MM.1S (cell line): Measurements from ENCODE around the gene ZNF488.

Source experiments
- EZH2 ChIP-seq: fragments of 300-600 bp; sonication (generic); optimal IDR thresholded peaks from 2 replicates; pipeline ENCODE3; 2017; ENCODE audit warnings: low read depth, mild to moderate bottlenecking, antibody characterized with exemption, low read length, mixed read lengths
- EZH2phosphoT487 ChIP-seq: fragments of 300-600 bp; sonication (generic); IDR thresholded peaks from 2 replicates; pipeline ENCODE4 v1.6.1; 2018; ENCODE audit warnings: antibody characterized with exemption, low read length
- TF ChIP-seq, protein P1 (sequence below): fragments of 300-600 bp; sonication (generic); IDR thresholded peaks from 2 replicates; pipeline ENCODE4 v1.5.1; 2016; ENCODE audit warnings: antibody characterized with exemption, low read length, mixed read lengths

DNA sequence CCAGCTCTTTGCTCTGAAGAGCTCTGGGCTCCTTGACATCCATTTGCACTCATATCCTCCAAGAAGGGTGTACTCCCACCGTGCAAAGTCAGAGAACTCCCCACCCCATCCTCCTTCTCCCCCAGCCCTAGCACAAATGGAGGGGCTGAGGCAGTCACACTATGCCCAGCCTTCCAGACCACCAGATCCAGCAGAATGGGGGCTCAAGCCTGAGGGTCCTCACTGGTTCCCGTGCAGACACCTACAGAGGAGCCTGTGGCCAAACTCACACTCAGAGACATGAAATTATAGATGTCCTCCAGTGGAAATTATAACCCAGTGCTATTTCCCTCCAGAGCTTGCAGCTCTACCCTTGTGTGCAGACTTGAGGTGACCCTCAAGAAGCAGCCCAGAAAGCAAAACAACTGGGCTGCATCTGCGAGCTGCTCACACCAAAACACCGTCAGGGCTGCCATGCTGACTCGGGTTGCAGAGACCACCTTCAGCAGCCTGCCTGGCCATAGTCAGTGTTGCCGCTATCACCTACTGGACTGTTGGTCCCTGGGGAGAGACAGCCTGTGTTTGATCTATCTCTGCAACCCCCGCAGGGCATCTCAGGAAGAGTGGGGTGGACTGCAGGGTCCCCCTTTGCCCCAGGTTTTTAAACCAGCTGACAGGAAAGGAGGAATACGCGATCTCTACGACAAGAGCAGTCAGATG, 7.4 kb downstream of the ZNF488 start:
- TF ChIP-seq, protein P1, sequence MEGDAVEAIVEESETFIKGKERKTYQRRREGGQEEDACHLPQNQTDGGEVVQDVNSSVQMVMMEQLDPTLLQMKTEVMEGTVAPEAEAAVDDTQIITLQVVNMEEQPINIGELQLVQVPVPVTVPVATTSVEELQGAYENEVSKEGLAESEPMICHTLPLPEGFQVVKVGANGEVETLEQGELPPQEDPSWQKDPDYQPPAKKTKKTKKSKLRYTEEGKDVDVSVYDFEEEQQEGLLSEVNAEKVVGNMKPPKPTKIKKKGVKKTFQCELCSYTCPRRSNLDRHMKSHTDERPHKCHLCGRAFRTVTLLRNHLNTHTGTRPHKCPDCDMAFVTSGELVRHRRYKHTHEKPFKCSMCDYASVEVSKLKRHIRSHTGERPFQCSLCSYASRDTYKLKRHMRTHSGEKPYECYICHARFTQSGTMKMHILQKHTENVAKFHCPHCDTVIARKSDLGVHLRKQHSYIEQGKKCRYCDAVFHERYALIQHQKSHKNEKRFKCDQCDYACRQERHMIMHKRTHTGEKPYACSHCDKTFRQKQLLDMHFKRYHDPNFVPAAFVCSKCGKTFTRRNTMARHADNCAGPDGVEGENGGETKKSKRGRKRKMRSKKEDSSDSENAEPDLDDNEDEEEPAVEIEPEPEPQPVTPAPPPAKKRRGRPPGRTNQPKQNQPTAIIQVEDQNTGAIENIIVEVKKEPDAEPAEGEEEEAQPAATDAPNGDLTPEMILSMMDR = no peak
- no peak for TF ChIP-seq EZH2
- no peak for TF ChIP-seq EZH2phosphoT487
